ENCODE results near the gene ZBTB7B. TPM values are rescaled to one million over a fixed set of nuclear protein-coding genes. Genes with fewer than 3 reads are reported as not detected.
A peak's percentile ranks its signal among the peaks of the same experiment; 100 is the strongest.

ZBTB7B gene
- total and polyA plus RNA-seq, 9 of the 15 experiments (the other 6 are each of a cell fraction or from before 2014, with no cell fraction given) = 0.04 to 46.5 (median 15.2) TPM

- TF ChIP-seq JUN (IDR thresholded peaks at IDR 0.05; ENCODE audit: borderline replicate concordance, low read depth, low read length) = no peak
- TF ChIP-seq JUN (CRISPR knock-in tag; IDR thresholded peaks at IDR 0.05; ENCODE audit: borderline replicate concordance) = no peak
- TF ChIP-seq ZNF551 (CRISPR knock-in tag; IDR thresholded peaks at IDR 0.05) = no peak
- no peak for TF ChIP-seq XRCC3 (IDR thresholded peaks at IDR 0.05)
- no peak for TF ChIP-seq IRF9 (tag; IDR thresholded peaks at IDR 0.05)
- TF ChIP-seq TFAP4 (CRISPR knock-in tag; IDR thresholded peaks at IDR 0.05; ENCODE audit: borderline replicate concordance) = peak; percentile 37; the same call in 1 of the 2 replicates
- peak; percentile 15 to 76 for TF ChIP-seq E2F6 (IDR thresholded peaks at IDR 0.05; ENCODE audit: borderline replicate concordance in 1 of 2, extremely low read depth in 1 of 2, insufficient read depth in 1 of 2, insufficient read length in 1 of 2, low read depth in 1 of 2, low read length in 1 of 2, poor library complexity in 1 of 2, severe bottlenecking in 1 of 2)
- no peak for TF ChIP-seq ESRRB (CRISPR knock-in tag; IDR thresholded peaks at IDR 0.05; ENCODE audit: borderline replicate concordance)
- no peak for TF ChIP-seq ZNF79 (CRISPR knock-in tag; IDR thresholded peaks at IDR 0.05; ENCODE audit: low read depth)
- TF ChIP-seq ZNF695 (CRISPR knock-in tag; IDR thresholded peaks at IDR 0.05) = no peak
- TF ChIP-seq MAFG (tag; conservative IDR thresholded peaks at IDR 0.05) = no peak
- no peak for TF ChIP-seq E2F1 (CRISPR knock-in tag; IDR thresholded peaks at IDR 0.05)
- no peak for TF ChIP-seq PRPF4 (IDR thresholded peaks at IDR 0.05; ENCODE audit: insufficient read depth, low read depth, low read length, poor library complexity, severe bottlenecking)
- no peak for TF ChIP-seq HMBOX1 (IDR thresholded peaks at IDR 0.05)
- no peak for TF ChIP-seq ELF4 (CRISPR knock-in tag; IDR thresholded peaks at IDR 0.05)
- no peak for TF ChIP-seq DNMT1 (IDR thresholded peaks at IDR 0.05)
- no peak for TF ChIP-seq SREBF1 (IDR thresholded peaks at IDR 0.05; ENCODE audit: borderline replicate concordance, low read depth, low read length)
- no peak; the same call in 1 of the 2 replicates for TF ChIP-seq GATAD2A (IDR thresholded peaks at IDR 0.05)
- peak; percentile 73 for TF ChIP-seq GATA2 (CRISPR knock-in tag; IDR thresholded peaks at IDR 0.05)
- TF ChIP-seq ZNF507 (tag; conservative IDR thresholded peaks at IDR 0.05) = no peak
- TF ChIP-seq MYC (IDR thresholded peaks at IDR 0.05; ENCODE audit: low read depth, low read length) = peak; percentile 41; the same call in 1 of the 2 replicates
- TF ChIP-seq MYC (CRISPR knock-in tag; IDR thresholded peaks at IDR 0.05; ENCODE audit: borderline replicate concordance, low read depth) = no peak
- TF ChIP-seq ZNF561 (CRISPR knock-in tag; conservative IDR thresholded peaks at IDR 0.05) = no peak
Measured at GRCh38 chr1:154998818-154999570, 3.6 kb upstream of the ZBTB7B start (continued).

Data from K562 (cell line).